ENCODE results near the gene CRAT. TPM values are rescaled to one million over a fixed set of nuclear protein-coding genes. Genes with fewer than 3 reads are reported as not detected.

CRAT gene
- total and polyA plus RNA-seq, 9 donors, result 26.0 to 54.9 (median 41.6) TPM

GRCh38 chr9:129146441-129146941 is 35.9 kb upstream of the CRAT start:
- peaks cover 75% of the 10 kb centered on the region for H3K36me3 ChIP-seq (ENCODE audit: control insufficient read depth, insufficient read depth, low read length)
- no peaks in the 10 kb centered on the region for H3K27me3 ChIP-seq (ENCODE audit: control insufficient read depth, insufficient read depth, low read length)
- H3K4me1 ChIP-seq (ENCODE audit: control insufficient read depth, insufficient read depth, low read length), result peaks cover 79% of the 10 kb centered on the region
- H3K9me3 ChIP-seq (replicated peaks; ENCODE audit: control insufficient read depth, low read depth, low read length), result no peaks in the 10 kb centered on the region
- H3K27ac ChIP-seq (ENCODE audit: low read length), result peak overlapping the region; percentile 95
- no peak overlapping the region for H3K4me3 ChIP-seq (ENCODE audit: low read length)
- DNase-seq, result peak; percentile 88
- WGBS (ENCODE audit: insufficient coverage), result 15% methylated on average over 7 of the region's 8 CpGs

GRCh38 chr9:129145841-129146292 is 35.3 kb upstream of the CRAT start:
- DNase-seq, result peak; percentile 94
- peaks cover 85% of the 10 kb centered on the region for H3K4me1 ChIP-seq (ENCODE audit: control insufficient read depth, insufficient read depth, low read length)
- 10% methylated on average over 4 of the region's 7 CpGs for WGBS (ENCODE audit: insufficient coverage)
- no peaks in the 10 kb centered on the region for H3K27me3 ChIP-seq (ENCODE audit: control insufficient read depth, insufficient read depth, low read length)
- H3K4me3 ChIP-seq (ENCODE audit: low read length), result no peak overlapping the region
- H3K36me3 ChIP-seq (ENCODE audit: control insufficient read depth, insufficient read depth, low read length), result peaks cover 69% of the 10 kb centered on the region
- H3K27ac ChIP-seq (ENCODE audit: low read length), result peak overlapping the region; percentile 95
- no peaks in the 10 kb centered on the region for H3K9me3 ChIP-seq (replicated peaks; ENCODE audit: control insufficient read depth, low read depth, low read length)

- H3K27ac ChIP-seq (ENCODE audit: low read length), result peak overlapping the region; percentile 95
- 83% methylated on average over 1 of the region's 2 CpGs for WGBS (ENCODE audit: insufficient coverage)
- H3K9me3 ChIP-seq (replicated peaks; ENCODE audit: control insufficient read depth, low read depth, low read length), result no peaks in the 10 kb centered on the region
- no peak overlapping the region for H3K4me3 ChIP-seq (ENCODE audit: low read length)
- no peak for DNase-seq
- H3K4me1 ChIP-seq (ENCODE audit: control insufficient read depth, insufficient read depth, low read length), result peaks cover 91% of the 10 kb centered on the region
- peaks cover 64% of the 10 kb centered on the region for H3K36me3 ChIP-seq (ENCODE audit: control insufficient read depth, insufficient read depth, low read length)
- H3K27me3 ChIP-seq (ENCODE audit: control insufficient read depth, insufficient read depth, low read length), result no peaks in the 10 kb centered on the region
Observed at GRCh38 chr9:129145316-129145715, 34.7 kb upstream of the CRAT start.

GRCh38 chr9:129143031-129143927 is 32.7 kb upstream of the CRAT start:
- H3K27ac ChIP-seq (ENCODE audit: low read length), result peak overlapping the region; percentile 100
- peaks cover 45% of the 10 kb centered on the region for H3K36me3 ChIP-seq (ENCODE audit: control insufficient read depth, insufficient read depth, low read length)
- peaks cover 97% of the 10 kb centered on the region for H3K4me1 ChIP-seq (ENCODE audit: control insufficient read depth, insufficient read depth, low read length)
- no peaks in the 10 kb centered on the region for H3K27me3 ChIP-seq (ENCODE audit: control insufficient read depth, insufficient read depth, low read length)
- H3K4me3 ChIP-seq (ENCODE audit: low read length), result no peak overlapping the region
- WGBS (ENCODE audit: insufficient coverage), result 12% methylated on average over 10 of the region's 14 CpGs
- H3K9me3 ChIP-seq (replicated peaks; ENCODE audit: control insufficient read depth, low read depth, low read length), result no peaks in the 10 kb centered on the region
- DNase-seq, result peak; percentile 95

- peaks cover 46% of the 10 kb centered on the region for H3K36me3 ChIP-seq (ENCODE audit: control insufficient read depth, insufficient read depth, low read length)
- WGBS (ENCODE audit: insufficient coverage), result 60% methylated on average over 11 of the region's 15 CpGs
- H3K27me3 ChIP-seq (ENCODE audit: control insufficient read depth, insufficient read depth, low read length), result no peaks in the 10 kb centered on the region
- H3K9me3 ChIP-seq (replicated peaks; ENCODE audit: control insufficient read depth, low read depth, low read length), result no peaks in the 10 kb centered on the region
- peak; percentile 49 for DNase-seq
- peak overlapping the region; percentile 100 for H3K27ac ChIP-seq (ENCODE audit: low read length)
- H3K4me1 ChIP-seq (ENCODE audit: control insufficient read depth, insufficient read depth, low read length), result peaks cover 96% of the 10 kb centered on the region
- H3K4me3 ChIP-seq (ENCODE audit: low read length), result peak overlapping the region; percentile 9
Observed at GRCh38 chr9:129142138-129142935, 31.7 kb upstream of the CRAT start.

- peak overlapping the region; percentile 100 for H3K27ac ChIP-seq (ENCODE audit: low read length)
- peak overlapping the region; percentile 59 for H3K4me3 ChIP-seq (ENCODE audit: low read length)
- H3K4me1 ChIP-seq (ENCODE audit: control insufficient read depth, insufficient read depth, low read length), result peaks cover 90% of the 10 kb centered on the region
- H3K27me3 ChIP-seq (ENCODE audit: control insufficient read depth, insufficient read depth, low read length), result no peaks in the 10 kb centered on the region
- H3K36me3 ChIP-seq (ENCODE audit: control insufficient read depth, insufficient read depth, low read length), result peaks cover 51% of the 10 kb centered on the region
- H3K9me3 ChIP-seq (replicated peaks; ENCODE audit: control insufficient read depth, low read depth, low read length), result no peaks in the 10 kb centered on the region
- peak; percentile 96 for DNase-seq
- 3% methylated on average over 10 of the region's 13 CpGs for WGBS (ENCODE audit: insufficient coverage)
Observed at GRCh38 chr9:129141066-129142041, 30.8 kb upstream of the CRAT start.

- WGBS (ENCODE audit: insufficient coverage), result 10% methylated on average over 8 of the region's 8 CpGs
- peaks cover 54% of the 10 kb centered on the region for H3K36me3 ChIP-seq (ENCODE audit: control insufficient read depth, insufficient read depth, low read length)
- H3K27ac ChIP-seq (ENCODE audit: low read length), result peak overlapping the region; percentile 100
- no peaks in the 10 kb centered on the region for H3K27me3 ChIP-seq (ENCODE audit: control insufficient read depth, insufficient read depth, low read length)
- no peaks in the 10 kb centered on the region for H3K9me3 ChIP-seq (replicated peaks; ENCODE audit: control insufficient read depth, low read depth, low read length)
- peaks cover 82% of the 10 kb centered on the region for H3K4me1 ChIP-seq (ENCODE audit: control insufficient read depth, insufficient read depth, low read length)
- peak; percentile 76 for DNase-seq
- peak overlapping the region; percentile 59 for H3K4me3 ChIP-seq (ENCODE audit: low read length)
Observed at GRCh38 chr9:129140397-129141065, 29.9 kb upstream of the CRAT start.

GRCh38 chr9:129139993-129140396 is 29.4 kb upstream of the CRAT start:
- 0% methylated on average over 2 of the region's 11 CpGs for WGBS (ENCODE audit: insufficient coverage)
- peak; percentile 100 for DNase-seq
- H3K36me3 ChIP-seq (ENCODE audit: control insufficient read depth, insufficient read depth, low read length), result peaks cover 51% of the 10 kb centered on the region
- H3K9me3 ChIP-seq (replicated peaks; ENCODE audit: control insufficient read depth, low read depth, low read length), result no peaks in the 10 kb centered on the region
- H3K27me3 ChIP-seq (ENCODE audit: control insufficient read depth, insufficient read depth, low read length), result no peaks in the 10 kb centered on the region
- H3K4me3 ChIP-seq (ENCODE audit: low read length), result peak overlapping the region; percentile 59
- H3K4me1 ChIP-seq (ENCODE audit: control insufficient read depth, insufficient read depth, low read length), result peaks cover 76% of the 10 kb centered on the region
- H3K27ac ChIP-seq (ENCODE audit: low read length), result peak overlapping the region; percentile 100

Measured in muscle of leg (tissue), 11 donors.